GM10266 (cell line): ENCODE measurements around the gene IFRD2.

ENCODE experiments used
- DNase-seq: peaks from one replicate; pipeline ENCODE4 v3.0.0; 2012; ENCODE audit errors: extremely low spot score
- CTCF ChIP-seq: IDR thresholded peaks from 2 replicates; pipeline ENCODE4 v1.5.1; 2012; ENCODE audit warnings: mild to moderate bottlenecking, low read depth; ENCODE audit not compliant: control insufficient read depth, insufficient read depth; ENCODE audit errors: missing control alignments

IFRD2 gene

GRCh38 chr3:50327943-50328691 is 35.9 kb upstream of the IFRD2 start, which contains the start of gene TUSC2:
Gene TUSC2, minus strand, starts transcription at chr3:50328223. Its CDS starts 124 bp downstream, at chr3:50328099.
- DNase-seq: peak; percentile 97
- TF ChIP-seq CTCF: no peak

GRCh38 chr3:50327129-50327528 is 34.9 kb upstream of the IFRD2 start:
- TF ChIP-seq CTCF: no peak
- no peak for DNase-seq

GRCh38 chr3:50326182-50326541 is 33.9 kb upstream of the IFRD2 start:
- TF ChIP-seq CTCF: no peak
- DNase-seq: no peak

GRCh38 chr3:50325497-50326181 is 33.4 kb upstream of the IFRD2 start:
- DNase-seq: no peak
- TF ChIP-seq CTCF: no peak

GRCh38 chr3:50325113-50325480 is 32.9 kb upstream of the IFRD2 start:
- TF ChIP-seq CTCF: no peak
- DNase-seq: no peak

DNA sequence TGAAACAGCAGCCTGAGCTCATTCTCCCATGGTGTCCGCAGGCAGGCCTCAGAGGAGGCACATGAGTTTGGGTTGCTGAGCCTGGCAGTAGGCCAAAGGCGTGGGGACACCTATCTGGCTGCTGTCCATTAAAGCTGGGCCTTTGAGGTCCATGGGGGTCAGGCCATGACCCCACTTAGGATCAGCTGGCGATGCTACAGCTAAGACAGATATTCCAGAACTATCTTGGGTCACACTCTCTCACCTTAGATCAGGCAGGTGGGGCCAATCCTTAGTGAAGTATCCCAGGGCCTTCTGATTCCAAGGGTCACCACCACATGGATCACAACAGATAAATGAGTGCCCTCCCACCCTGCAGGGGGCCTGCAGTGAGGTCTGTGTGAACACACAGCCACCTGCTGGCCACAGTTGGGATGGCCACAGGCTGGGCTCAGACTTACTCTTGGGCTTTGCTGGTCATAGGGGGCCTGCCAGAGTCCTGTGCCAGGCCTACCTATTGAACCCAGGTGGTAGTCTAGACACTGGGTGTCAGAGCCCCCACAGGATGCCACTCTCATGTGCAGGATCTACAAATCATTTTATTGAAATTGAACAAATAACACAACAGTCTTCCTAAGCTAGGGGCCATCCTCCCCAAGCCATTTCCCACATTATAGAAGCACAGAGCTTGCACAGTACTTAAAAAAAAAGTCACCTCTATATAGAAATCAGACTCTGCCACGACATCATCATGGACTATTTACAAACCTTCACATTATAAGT is 32.3 kb upstream of the IFRD2 start:
- peak; percentile 83 for TF ChIP-seq CTCF
- DNase-seq: peak; percentile 77
